AML-193 (cell line): ENCODE data around the gene COL4A1.
"Not testable (repeated sequence)": the region's sequence is repeated elsewhere in the genome, so short reads cannot be mapped to it uniquely, and the experiment has no call there.

Source experiments
- DNase-seq, 2 experiments: peaks; one replicate each; lab custom pipeline; 2025; lab: John Stamatoyannopoulos, UW

The COL4A1 gene

DNA sequence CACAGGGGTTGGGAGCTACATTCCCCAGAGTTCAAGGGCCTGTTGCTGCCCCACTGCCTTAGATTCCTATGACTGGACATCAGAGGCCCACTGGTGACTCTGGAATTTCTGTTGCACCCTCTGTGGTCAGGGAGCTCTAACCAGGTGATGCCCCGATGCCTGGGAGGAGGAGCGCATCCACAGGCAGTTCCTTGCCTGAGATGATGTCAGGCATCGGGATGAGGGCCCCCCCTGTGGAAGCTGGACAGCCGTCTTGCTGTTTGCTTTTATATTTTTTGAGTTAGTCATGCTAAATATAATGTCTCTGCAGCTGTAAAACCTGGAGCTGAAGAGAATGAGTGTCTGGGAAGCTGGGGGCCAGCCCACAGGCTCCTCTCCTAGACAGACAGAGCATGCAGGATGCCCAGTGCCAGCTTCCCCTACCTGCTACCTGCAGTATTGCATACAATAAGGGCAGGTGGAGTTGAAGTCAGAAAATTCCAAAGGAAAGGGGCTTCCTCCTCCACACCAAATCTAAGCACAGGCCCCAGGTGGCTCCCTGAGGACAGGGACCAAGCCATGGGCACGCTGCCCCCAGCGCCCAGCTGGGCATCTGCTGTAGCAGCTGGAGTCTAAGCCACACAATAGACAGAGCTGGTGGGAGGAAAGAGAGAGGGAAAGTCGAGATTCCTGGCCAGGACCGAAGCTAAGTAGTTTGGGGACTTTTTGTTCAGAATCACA is 16.4 kb upstream of the COL4A1 start:
- no peak for DNase-seq

DNA sequence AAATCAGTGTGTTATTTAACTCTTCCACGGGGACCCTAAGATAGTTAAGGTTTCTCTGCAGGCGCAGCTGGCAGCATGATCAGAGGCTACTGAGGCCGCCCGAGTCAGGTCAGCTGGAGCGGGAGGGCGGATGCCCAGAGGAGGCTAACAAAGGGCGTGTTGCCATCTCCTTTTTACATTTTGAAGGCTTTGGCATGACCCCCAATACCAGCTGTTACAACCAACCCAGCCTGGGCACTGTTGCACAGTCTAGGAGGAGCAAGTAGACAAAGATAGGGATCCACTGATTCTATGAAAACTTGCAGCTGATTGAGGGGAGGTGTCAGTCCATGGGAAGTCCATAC is 15.8 kb upstream of the COL4A1 start:
- DNase-seq: no peak

DNA sequence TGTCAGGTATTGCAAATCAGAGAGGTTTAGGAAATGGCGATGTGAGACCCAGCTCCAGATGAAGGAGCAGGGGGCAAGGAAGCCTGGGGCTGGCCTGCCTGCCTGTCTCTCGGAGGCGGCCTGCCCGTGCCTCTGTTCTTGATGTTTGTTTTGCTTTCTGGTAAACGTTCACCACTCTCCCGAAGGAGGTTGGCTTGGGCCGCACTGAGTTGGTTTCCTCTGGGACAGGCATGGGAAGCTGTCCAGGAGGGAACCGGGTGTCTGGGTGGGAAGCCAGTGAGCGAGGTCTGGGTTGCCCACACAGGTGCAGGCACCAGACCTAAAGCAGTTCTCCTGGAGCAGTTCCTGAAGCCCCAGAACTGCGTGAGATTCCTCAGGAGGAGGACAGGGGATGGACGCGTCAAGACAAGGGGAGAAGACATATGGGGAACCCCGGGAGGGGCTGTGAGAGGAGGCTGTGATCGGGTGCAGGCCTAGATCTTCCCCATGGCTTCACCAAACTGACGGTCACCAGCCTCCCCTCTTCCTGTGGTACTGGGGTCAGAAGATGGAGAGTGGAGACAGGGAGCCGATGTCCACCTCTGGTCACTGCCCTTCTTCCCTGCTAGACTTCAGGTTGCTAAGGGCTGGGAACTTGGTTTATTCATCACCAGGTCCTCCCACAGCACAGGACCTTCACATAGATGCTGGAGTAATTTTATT is 15.3 kb upstream of the COL4A1 start:
- DNase-seq: no peak

DNA sequence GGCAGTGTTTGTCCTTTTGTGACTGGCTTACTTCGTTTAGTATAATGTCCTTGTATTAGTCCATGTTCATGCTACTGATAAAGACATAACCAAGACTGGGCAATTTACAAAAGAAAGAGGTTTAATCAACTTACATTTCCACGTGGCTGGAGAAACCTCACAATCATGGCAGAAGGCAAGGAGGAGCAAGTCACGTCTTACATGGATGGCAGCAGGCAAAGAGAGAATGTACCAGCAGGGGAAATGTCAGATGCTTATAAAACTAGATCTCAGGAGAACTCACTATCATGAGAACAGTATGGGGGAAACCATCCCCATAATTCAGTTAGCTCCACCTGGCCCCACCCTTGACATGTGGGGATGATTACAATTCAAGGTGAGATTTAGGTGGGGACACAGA is 14.6 kb upstream of the COL4A1 start:
- not testable (repeated sequence) for DNase-seq

DNA sequence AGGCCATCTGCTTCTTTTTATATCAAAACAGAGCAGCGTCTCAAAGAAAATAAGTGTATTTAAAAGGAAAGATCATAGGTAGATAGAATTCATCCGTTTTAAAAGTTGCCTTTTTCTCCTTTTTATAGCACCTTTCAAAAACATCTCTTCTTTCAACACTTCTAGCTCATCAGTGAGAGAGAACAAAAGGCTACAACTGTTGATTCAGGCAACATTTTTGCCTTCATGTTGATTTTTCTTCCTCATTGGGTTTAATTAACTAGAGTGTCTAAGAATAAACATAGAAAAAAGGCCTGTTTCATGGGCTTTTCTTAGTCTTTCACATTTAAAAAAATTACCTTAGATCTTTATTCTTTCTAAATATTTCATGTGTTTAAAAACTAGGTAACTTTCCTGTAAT is 13.7 kb upstream of the COL4A1 start:
- DNase-seq: no peak

DNA sequence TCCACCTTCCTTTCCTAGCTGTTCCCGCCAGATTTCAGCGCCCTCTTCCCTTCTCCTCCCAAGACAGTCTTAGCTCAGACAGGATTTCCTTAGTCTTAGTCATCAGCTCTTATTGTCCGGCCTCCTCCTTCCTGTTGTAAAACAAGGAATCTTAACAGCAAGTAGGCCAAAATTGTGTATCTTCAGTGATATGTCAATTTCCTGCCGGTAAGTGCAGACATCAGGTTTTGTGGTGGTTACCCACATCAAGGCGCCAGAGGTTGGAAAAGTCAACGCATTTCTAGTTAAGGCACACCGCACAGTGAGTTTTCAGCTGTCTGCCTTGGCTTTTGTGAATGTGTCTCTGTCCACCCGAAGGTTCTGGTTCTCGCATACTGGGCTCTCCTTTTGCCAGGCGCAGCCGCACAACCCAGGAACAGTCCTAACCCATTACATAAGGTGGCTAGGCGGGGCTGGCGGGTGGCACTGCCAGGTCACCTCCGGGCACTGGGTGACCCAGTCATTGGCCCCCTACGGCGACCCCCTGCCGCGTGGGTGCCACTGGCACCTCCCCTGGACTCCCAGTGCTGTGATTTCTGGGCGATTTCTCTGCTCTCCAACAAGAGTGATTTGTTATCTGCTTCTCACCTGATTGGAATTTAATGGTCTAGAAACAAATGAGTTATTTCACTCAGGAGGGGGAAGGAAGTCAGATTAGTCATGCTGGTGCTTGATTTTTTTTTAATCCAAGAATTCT is 13.0 kb upstream of the COL4A1 start:
- no peak for DNase-seq

DNA sequence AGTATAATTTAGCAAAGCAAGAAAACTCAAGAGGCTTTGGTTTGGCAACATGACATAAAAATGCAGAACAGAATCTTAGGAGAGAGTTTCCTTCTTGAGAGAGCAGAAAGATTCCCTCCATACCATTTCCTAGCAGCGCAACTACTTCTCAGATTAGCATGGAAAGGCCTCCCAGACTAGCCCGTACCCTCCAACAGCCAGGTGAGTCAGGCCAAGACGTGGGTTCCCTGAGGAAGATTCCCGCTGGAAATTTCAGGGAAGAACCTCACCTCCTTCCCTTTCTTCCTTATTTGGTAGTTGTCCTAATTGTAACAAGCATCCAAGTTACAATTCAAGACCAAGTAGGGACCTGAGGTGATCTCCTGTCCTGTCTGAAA is 12.4 kb upstream of the COL4A1 start:
- no peak for DNase-seq

DNA sequence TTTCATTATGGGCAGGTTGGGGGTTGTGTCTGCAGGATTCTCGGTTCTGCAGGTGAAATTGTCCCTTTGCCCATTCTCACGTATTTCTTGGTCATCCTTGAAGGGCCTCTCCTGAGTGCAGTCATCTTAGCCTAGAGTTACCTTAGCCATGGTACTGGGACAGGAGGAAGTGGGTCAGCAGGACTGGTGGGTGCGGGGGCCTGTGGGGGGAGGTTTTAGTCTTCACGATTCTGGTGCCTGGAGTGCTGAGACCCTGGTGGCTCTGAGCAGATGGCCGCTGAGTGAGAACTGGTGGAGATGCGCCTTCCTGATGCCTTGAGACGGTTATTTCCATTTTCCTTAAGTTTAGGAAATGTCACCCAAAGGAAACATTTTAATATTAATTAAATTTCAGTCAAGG is 12.0 kb upstream of the COL4A1 start:
- DNase-seq: no peak

DNA sequence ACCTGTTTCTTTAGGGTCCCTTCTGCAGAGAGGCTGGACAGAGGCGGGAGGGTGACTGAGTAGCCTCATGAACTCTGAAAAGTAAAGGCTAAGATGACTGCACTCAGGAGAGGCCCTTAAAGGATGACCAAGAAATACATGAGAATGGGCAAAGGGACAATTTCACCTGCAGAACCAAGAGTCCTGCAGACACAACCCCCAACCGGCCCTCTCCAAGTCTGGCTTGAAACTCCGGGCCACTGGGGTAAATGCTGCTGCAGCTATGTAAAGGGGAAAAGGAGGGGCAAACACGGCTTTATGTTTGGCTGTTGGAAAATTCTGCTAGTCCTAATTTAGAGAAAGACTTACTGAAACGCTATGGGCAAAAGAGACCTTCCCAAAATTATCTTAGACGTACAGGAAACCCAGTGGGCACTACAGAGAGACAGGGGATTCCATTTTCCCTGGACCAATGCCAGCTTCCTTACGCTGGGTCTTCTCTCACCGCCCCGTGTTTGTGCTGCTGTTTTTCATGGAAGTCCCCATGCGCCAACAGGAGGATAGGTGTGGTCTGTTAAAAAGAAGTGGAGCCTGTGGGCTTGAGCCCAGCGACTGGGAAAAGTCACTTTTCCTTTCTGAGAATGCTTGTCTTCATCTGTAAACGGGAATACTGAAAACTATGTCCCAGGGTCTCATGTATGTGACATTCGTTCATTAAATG is 10.7 kb upstream of the COL4A1 start:
- no peak for DNase-seq

DNA sequence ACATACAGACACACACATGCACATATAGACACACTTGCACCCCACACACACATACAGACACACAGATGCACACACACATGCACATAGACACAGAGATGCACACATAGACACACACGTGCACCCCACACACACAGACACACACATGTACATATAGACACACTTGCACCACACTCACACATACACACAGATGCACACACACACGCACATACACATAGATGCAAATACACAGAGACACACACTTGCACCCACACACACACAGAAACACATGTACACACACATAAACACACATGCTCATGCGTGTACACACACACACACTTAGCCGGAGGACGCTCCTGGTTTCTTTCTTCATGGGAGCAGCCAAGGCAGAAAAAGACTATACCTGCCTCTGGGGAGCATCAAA is 10.1 kb upstream of the COL4A1 start:
- DNase-seq: no peak

DNA sequence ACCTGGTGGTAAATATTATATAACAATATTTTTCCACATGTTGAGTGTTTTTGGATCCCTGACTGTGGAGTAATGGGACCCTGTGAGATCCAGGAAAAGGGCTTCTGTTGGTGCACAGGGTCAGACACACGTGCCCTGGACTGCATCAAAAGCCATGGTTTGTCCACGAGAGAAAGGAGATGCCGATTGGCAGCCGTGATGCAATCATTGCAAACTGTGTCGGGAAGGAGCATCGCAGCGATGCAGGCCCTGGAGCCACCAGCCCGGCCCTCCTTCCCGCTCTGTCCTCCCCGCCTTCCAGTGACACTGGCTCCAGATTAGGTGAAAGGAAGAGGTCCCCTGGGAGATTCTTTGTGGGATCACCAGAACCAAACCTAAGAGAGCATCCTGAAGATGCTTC is 9.2 kb upstream of the COL4A1 start:
- no peak for DNase-seq

DNA sequence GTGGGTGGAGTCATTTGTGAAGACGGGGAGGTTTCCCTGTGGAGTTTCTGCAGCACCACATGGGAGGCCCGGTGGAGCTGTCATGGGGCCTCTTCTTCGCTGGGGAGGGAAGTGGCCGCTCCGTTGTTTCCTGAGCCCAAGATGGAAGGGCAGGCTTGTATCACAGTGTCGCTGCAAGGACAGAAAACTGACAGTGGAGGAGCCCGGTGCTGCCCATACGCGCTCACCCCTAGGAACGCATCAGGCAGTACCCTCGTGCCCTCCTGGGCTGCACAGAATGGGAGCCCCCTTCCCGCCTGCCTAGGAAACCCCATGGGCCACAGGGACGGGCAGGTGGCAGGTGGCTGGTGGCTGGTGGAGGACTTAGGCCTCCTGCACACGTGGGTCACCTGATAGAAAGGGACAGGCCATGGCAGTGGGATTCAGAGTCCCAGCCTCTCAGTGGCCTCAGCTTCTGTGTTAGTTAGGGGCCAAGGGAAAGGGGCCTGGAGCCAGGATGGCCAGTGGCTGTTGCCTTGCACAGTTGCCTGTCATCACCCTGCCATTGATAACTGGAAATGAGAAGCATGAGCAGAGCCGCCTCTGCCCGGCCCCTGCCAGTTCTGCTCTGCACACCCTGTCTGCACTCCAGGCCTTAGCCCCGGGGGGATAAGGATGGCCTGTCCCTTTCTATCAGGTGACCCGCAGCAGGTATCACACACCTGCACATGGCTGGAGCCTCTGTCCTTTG is 7.7 kb upstream of the COL4A1 start:
- DNase-seq: no peak

DNA sequence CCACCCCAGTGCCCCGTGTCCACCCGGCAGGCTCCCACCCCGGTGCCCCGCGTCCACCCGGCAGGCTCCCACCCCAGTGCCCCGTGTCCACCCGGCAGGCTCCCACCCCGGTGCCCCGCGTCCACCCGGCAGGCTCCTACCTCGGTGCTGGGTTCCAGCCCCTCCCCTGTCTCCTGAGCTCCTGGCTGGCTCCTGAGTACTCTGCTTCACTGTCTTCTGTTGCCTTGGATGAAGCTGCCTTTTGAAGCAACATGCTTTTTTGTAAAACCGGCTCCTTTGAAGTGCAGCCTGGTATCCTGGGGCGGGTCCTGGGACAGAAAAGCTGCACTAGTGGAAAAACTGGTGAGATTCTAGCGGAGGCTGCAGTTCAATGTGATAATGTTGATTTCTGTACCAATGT is 6.8 kb upstream of the COL4A1 start:
- DNase-seq: not testable (repeated sequence)

DNA sequence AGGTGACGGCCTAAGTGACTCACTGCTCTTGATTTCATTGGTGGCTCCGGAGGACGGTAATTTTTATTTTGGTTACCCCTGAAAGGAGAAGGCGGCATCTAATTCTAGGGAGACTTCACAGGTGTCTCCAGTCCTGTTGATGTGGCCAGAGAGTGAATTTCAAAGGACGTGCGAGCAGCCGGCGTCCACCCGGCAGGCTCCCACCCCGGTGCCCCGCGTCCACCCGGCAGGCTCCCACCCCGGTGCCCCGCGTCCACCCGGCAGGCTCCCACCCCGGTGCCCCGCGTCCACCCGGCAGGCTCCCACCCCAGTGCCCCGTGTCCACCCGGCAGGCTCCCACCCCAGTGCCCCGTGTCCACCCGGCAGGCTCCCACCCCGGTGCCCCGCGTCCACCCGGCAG is 6.3 kb upstream of the COL4A1 start:
- DNase-seq: not testable (repeated sequence)

DNA sequence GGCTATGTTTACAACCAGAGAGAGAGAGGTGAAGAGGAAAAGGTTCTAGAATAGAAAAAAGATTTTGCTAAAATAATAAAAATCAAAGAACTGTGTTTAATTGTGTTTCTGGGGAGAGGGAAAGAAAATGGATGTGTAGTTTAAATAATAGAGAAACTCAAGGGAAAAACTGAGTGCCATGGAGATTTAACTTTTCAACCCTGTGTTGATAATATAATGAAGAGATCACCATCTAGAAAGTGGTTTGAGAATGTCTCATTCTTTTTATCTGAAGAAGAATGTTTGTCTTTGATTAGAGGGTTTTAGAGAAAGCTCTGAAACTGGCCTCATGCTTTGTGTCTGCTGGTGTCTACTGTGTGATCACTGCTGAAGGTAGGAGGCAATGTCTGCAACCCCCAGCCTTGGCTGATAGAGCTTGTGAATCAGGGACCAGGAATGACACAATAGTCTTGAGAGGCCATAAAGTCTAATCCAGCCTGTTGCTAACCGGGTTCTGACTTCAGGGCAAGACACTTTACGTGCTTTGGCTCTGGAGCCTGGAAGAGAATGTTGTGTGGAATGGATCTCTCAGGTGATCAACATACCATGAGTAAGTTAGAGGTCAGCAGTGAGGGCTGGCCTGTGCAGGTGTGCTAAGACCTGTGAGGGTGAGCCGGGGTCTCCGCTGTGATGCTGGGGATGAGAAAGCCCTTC is 5.5 kb upstream of the COL4A1 start:
- DNase-seq: no peak

DNA sequence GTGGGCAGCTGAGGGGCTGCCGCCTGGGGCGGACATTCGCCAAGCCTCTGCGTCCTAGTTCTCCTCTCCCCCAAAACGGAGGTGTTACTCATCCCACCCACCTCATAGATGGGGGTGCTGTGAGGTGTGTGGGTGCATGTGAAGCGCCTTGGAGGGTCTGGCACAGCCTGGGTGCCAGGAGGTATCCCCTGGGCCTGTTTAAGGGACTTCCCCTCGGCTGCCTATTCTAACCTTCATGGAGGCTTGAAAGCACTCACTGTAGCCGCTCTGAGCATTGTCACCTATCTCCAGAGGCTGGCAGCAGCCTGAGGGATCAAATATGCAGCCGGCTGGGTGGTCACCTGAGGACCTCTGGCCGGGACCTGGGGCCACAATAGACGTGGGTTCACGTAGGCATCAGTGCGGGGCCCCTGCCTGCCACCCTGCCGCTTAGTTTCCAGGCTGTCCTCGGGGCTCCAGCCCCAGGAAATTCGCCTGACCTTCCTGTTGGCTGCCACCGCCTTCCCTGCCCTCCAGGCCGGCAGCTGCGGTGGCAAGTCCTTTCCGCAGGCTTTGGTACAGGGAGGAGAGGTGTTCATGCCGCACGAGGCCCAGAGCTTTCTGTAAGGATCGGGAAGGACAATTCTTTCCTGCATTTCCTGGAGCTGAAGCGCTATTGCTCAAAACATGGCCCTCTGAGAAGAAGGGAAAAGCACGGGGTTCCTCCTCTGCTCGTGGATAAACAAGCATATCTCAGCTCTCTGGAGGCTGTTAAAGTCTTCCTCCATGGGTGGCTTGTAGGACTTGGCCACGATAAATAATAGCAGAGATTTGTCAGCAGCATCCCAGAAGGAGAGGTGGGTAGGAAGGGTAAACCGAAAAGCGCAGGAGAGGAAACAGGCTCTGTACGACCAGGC is 4.7 kb upstream of the COL4A1 start:
- no peak for DNase-seq

DNA sequence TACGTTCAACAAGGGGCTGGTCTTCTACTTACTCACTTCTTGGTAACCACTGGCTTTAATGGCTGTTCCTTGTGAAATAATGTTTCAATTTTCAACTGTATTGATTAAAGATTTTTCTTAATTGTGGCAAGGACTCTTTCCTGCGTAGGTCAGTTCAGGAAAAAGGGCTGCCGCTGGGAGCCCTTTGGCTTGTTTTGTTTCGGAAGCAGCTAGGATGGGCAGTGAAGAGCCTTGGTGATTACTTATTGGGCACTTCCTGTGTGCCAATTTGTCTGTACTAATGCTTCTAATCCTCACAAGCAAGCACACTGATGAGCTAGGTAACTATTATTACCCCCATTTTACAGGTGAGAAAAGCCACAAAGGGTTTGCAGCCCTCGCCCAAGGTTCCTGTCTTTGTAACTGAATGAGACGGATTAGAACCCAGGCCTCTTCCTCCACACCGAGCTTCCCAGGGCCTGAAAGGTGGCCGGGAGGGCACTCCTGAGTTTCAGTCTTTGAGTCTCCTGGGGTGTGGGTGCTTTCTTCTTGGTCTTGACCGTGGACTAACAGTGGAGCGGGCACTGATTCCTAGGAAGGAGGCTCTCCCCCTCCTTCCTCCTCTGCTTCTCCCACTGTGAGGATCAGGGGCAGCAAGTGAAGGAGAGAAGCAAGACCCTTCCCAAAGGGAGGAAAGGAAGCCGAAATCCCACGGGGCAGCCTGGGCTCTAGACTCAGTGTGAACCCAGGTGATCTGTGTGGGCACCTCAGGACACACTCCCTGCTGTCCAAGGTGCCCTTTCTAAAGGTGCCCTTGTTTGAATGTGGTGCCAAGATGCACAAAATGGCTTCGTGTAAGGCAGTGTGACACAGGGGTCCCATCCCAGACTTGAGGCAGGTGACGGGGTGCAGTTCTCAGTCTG is 3.8 kb upstream of the COL4A1 start:
- DNase-seq: no peak

DNA sequence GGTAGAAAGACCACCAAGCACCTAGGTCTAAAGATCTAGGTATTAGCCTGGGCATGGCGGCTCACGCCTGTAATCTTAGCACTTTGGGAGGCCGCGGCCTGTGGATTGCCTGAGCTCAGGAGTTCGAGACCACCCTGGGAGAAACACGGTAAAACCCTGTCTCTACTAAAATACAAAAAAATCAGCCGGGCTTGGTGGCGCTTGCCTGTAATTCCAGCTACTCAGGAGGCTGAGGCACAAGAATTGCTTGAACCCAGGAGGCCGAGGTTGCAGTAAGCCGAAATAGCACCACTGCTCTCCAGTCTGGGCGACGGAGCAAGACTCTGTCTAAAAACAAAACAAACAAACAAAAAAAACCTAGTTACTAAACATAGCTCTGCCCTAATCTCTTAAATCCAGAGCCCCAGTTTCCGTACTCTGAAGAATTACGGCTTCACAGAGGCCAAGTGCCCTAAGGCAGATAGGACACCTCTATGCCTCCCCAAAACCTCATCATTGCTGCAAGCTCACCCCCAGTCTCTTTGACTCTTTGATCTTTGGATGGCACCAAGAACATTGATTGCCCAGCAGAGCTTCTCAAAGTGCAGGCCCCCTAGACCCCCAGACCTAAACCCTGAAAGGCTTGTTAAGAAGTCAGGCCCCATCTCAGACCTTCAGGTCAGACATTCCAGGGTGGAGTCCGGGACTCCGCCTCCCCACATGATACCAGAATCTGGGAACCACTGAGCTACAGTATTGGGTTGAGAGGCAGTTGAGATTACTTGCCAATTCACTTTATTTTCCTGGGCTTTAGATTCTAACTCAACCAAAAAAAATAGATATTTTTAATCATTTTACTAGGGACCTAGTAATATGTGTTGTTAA is 2.9 kb upstream of the COL4A1 start:
- DNase-seq: no peak
